Measurements from ENCODE around the gene LGR5.
A peak's percentile ranks its signal among the peaks of the same experiment; 100 is the strongest.

Gene LGR5

GRCh38 chr12:71439613-71440344 lies at the start of gene LGR5:
TSS of gene LGR5 (plus strand) at chr12:71439798. CDS start at chr12:71440081, 283 bp downstream.
- peak; percentile 58 for DNase-seq

DNA sequence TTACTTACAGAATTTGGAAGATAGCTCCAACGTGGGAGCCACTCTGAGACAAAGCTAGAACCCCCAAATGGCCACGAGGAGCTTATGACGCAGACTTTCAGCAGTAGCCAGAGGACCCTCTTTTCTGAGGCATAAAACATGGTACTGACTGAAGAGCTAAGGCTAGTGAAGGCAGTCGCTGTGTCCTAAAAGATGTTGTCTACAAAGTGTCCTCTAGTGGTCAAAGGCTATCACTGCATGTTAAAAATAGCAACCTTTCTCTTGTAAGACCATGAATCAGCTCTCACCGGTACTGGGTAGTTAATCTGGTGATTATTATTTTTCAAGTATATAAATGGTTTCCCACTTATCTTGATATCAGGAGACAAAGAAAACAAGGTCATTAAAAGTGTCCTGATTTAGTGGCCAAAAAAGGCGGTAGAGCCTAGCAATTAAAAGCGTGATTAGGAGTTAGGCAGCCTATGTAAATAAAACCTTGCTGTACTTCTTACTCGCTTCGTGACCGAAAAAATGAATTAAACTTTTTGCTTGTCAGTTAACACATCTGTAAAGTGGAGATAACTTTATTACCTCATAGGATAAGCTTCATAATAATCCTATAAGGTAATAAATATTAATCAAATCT lies 47.0 kb upstream of the LGR5 start:
- peak; percentile 13 for DNase-seq

DNA sequence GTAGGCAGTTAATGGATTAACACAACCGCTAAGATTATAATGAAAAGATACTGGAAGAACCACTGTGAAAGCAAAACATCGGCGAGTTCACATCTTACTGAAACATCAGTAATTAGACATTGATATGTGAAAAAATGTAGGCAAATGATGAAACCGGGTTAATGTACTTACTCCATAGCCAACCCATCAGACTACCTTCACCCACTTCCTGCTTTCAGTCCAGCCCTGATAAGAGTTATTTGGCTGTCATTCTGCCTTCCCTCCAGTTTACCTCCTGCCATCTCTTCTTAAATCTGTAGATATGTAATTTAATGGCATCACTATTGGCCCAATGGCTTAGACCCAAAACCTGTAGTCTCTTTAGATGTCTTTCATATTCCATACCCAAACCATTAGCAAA lies 46.0 kb upstream of the LGR5 start:
- no peak for DNase-seq

DNA sequence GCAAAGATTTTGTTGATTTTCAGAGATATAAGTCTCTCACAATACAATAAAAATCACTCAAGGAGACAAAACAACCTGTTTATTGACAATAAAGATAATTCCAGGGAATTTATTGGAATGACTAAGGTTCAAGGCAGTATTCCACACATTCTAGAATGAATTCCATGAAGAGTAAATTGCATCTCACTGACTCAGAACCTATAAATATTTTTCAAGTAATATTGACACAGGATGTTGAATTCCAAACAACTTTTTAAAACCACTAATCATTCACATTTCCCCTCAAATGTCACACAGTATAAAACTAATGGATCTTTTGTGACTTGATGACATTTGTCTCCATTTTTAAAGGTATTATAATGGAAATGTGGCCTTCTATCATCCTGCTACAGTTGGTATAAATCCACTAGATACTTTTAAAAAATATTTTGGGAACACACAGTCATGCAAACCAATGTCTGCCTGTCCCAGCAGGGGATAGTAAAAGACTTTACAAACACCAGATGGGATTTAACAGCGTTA lies 42.1 kb upstream of the LGR5 start:
- no peak for DNase-seq

GRCh38 chr12:71399197-71399596 lies 40.4 kb upstream of the LGR5 start:
- DNase-seq: no peak

GRCh38 chr12:71400481-71400880 lies 39.1 kb upstream of the LGR5 start:
- no peak for DNase-seq

- DNase-seq: no peak
Observed at GRCh38 chr12:71405884-71406283, 33.7 kb upstream of the LGR5 start.

GRCh38 chr12:71407732-71408131 lies 31.9 kb upstream of the LGR5 start:
- no peak for DNase-seq

GRCh38 chr12:71410844-71411243 lies 28.8 kb upstream of the LGR5 start:
- DNase-seq: no peak

- no peak for DNase-seq
Observed at GRCh38 chr12:71411635-71412034, 28.0 kb upstream of the LGR5 start.

DNA sequence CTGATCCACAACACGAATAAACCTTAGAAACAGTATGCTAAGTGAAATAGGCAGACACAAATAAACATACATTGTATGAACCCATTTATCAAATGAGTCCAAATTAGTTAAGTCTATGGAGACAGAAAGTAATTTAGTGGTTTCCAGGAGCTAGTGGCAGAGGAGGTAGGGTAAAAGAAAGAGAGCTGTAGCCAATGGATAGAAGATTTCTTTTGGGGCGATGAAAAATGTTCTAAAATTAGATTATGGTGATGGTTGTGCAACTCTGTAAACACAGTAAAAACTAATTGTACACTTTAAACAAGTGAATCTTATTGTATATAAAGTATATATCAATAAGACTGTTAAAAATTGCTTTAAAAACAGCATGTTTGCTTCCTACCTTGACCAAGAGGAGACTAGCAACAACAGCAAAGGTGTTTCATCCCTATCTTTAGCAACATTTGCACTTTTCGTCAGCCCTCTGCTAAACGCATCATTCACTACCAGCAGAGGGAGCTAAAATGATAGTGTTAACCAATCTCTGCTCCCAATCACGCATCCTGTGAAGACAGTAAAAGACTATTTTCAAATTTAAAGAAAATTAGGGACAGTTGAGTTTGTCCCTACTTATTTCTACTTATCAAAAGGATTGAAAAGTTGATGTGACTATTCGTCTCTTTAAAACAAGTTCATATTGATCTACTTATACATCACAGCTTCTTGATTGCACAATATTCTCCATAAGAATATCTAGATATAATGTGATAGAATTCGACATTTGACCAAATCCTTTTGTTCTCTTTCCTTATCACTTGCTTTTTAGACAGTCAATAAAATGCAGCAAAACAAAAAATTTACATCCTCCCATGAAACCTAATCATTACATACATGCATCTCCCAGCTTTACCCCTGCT lies 24.0 kb upstream of the LGR5 start:
- DNase-seq: peak; percentile 44

DNA sequence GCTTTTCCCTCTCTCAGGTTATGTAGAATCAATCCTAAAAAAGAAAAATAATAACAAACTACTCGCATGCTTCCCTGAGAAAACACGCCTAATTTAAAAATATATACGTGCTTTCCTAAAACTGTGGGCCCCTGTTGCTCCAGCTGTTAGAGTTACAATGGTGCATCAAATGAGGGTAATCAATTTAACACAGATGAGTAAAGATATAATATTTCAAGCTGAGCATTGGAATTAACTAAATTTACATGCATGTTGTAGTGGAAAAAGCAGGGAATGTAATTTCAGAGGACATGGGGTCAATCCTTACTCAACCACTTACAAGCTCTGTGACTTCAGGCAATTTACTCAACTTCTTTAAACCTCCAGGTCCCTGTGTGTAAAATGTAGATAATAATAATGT lies 22.4 kb upstream of the LGR5 start:
- DNase-seq: no peak

GRCh38 chr12:71420775-71421406 lies 18.7 kb upstream of the LGR5 start:
- DNase-seq: no peak

GRCh38 chr12:71425568-71426299 lies 13.9 kb upstream of the LGR5 start:
- no peak for DNase-seq

DNA sequence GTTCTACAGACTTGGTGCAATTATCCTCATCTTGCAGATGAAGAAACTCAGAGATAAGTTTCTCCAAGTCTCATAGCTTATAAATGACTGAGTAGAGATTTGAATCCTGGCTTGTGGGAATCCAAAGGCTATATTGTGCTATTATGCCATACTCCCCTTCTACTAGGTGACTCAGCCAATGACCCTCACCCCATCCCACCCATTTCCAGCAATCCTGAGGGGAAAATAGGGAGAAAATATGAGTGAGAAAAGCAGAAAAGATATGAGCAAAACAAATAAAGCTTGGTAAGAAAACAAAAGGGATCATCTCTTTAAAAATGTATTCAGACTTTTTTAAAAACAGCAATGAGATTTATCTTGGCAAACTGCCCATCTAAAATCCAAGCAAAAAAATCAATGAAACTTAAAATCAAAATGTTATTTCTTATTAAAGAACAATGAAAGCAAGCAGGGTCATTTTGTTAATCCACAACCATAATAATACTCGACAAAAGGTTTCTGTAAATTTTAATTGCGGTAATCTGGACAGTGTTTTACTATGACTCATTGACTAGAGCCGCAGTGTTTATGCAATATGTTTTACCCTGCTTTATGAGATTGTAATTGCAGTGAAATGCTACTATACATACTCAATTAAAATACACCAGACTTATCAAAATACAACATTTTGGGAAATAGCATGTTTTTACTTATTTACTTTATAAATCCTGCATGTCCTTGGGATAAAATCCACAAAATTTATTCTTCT lies 13.1 kb upstream of the LGR5 start:
- DNase-seq: no peak

GRCh38 chr12:71430756-71431155 lies 8.8 kb upstream of the LGR5 start:
- DNase-seq: no peak

GRCh38 chr12:71431991-71432390 lies 7.6 kb upstream of the LGR5 start:
- DNase-seq: no peak

DNA sequence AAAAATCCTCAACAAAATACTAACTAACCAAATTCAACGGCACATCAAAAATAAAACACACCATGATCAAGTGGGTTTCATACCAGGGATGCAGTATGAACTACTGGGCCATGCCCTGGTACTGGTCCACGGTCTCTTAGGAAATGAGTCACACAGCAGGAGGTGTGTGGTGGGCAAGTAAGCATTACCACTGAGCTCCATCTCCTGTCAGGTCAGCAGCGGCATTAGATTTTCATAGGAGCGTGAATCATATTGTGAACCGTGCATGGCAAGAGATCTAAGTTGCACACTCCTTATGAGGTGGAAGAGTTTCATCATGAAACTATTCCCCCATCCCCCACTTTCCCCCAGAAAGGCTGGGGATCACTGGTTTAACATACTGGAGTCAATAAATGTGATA lies 6.7 kb upstream of the LGR5 start:
- no peak for DNase-seq

DNA sequence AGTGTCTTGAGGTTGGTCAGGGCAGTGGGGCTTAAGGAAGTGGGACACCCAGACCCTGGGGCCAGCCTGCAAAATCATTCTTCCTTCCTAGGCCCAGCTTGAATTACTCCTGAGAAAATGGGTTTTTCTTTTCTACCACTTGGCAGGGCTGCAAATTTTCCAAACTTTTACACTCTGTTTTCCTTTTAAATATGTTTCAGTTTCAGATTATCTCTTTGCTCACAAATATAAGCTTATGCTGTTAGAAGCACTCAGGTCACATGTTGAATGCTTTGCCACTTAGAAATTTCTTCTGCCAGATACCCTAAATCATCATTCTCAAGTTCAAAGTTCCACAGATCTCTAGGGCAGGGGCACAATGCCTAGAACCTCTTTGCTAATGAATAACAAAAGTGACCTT lies 2.9 kb upstream of the LGR5 start:
- no peak for DNase-seq

DNA sequence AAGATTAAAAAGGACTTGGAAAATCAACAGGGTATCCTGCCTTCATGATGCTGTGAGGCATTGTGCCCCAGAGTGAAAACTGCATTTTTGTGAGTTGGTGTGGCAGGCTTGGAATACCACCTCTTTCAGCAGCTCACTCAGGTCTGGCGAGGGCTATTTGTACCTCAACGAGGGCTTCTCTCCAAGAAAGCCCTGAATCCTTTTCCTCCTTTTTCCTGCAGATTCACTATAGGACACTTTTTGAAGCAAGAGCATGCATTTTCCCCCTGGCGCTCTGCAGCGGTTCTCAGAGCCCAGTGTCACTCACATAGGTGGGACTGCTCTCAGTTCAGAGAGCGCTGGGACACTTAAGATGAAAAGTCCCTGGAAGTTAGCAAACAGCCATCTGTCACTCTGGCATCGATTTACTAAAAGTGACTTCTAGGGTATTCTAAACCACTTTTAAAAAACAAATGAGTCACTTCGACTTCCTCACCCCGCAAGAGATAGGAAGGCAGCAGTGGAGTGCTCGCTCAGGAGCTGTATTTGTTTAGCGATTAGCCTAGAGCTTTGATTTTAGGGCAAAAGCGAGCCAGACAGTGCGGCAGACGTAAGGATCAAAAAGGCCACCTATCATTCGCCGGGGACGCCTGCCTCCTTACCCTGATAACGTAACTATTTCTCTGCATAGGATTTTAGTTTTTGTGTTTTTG lies 782 bp upstream of the LGR5 start:
- DNase-seq: no peak

DNA sequence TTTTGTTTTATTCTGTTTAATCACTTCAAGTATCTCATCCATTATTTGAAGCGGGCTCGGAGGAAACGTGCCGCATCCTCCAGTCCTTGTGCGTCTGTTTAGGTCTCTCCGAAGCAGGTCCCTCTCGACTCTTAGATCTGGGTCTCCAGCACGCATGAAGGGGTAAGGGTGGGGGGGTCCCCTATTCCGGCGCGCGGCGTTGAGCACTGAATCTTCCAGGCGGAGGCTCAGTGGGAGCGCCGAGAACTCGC lies 311 bp upstream of the LGR5 start:
- DNase-seq: no peak
